GM19455 (cell line): Measurements from ENCODE around the gene STK11.

Source experiments
- ATAC-seq: cut with Tn5 transposase; IDR thresholded peaks from one replicate; pipeline ENCODE4 v1.9.1; 2021; ENCODE audit not compliant: unreplicated experiment

The STK11 gene

DNA sequence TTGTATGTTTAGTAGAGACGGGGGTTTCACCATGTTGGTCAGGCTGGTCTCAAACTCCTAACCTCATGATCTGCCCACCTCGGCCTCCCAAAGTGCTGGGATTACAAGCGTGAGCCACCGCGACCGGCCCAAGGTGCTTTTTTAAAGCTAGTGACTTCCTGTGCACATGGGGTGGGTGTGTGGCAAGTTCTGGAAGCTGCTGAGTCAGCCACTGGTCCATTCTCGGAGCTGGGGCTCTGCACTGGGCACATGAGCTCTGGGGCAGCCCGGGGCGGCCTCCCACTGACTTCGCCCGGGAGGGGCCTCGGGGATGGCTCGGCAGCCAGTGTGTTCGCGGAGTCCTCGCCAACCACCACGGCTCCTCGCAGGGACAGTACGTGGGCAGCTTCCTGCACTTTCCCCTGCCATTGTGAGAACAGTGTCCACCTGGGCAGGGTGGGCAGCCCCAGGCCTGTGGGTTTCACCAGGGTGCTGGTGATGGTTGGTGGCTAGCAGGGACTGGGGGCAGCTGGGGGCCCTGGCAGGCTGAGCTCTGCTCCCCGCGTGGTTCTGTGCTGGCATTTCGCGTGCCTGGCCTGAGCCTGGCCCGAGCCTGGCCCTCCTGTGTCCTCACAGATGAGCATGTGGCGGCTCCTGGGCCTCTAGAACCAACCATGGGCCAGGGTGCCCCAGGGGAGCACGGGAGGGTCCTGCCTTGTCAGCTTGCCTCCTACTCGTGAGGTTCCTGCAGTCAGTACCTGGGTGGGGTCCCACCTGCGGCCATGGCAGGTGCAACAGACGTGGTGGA lies 20.1 kb downstream of the STK11 start:
- ATAC-seq: no peak

DNA sequence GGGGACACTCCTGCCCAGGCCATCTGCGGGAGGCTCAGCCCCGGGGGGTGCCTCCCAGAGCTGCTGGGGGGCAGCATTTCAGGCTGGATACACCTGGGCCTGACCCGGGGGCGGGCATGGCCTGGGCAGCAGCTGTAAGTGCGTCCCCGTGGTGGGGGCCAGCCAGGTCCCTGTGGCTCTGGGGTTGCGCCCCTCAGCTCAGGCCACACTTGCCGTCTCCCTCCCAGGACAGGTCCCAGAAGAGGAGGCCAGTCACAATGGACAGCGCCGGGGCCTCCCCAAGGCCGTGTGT lies 20.6 kb downstream of the STK11 start:
- no peak for ATAC-seq

DNA sequence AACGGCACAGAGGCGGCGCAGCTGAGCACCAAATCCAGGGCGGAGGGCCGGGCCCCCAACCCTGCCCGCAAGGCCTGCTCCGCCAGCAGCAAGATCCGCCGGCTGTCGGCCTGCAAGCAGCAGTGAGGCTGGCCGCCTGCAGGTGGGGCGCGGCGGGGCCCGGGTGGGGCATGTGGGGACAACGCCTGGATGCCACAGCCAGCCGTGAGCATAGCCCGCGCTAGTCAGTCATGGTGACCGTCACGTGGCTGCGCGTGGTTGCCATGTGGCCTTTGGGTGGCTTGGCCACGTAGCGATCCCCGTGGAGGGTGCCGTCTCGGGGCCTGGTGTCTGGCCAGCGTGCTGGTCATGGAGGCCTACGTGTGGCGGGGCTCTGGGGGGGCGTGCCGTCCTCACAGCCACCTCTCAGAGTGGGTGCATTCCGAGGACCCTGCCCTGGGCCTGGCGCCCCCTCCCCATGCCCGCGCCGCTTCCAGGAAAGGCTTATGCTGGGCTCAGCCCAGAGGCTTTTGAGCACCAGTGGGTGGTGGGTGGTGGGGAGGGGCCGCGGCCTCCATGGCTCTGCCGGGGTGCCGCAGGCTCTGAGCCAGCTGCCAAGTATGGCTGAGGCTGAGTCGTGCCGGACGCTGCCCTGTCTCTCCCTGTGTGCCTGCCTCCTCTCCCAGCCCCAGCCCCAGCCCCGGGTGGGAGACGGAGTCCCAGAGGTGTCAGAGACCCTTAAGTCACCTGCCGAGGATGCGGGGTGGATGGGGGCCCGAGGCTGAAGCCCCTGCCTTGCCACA lies 21.1 kb downstream of the STK11 start:
- ATAC-seq: no peak

DNA sequence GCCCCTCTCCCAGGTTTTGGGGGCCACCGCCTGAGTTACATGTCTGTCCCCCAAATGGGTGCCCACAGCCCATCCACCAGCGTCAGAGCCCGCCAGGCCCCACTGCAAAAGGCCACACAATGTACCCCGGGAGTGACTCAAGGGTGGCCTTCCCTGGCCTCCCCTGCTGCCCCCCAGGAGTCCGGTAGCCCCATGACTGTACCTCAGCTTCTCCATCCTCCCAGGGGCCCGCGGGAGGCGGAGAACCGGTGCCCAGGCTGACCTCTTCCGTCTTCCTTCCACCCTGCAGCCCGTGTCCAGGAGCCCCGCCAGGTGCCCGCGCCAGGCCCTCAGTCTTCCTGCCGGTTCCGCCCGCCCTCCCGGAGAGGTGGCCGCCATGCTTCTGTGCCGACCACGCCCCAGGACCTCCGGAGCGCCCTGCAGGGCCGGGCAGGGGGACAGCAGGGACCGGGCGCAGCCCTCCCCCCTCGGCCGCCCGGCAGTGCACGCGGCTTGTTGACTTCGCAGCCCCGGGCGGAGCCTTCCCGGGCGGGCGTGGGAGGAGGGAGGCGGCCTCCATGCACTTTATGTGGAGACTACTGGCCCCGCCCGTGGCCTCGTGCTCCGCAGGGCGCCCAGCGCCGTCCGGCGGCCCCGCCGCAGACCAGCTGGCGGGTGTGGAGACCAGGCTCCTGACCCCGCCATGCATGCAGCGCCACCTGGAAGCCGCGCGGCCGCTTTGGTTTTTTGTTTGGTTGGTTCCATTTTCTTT lies 21.9 kb downstream of the STK11 start:
- ATAC-seq: no peak

DNA sequence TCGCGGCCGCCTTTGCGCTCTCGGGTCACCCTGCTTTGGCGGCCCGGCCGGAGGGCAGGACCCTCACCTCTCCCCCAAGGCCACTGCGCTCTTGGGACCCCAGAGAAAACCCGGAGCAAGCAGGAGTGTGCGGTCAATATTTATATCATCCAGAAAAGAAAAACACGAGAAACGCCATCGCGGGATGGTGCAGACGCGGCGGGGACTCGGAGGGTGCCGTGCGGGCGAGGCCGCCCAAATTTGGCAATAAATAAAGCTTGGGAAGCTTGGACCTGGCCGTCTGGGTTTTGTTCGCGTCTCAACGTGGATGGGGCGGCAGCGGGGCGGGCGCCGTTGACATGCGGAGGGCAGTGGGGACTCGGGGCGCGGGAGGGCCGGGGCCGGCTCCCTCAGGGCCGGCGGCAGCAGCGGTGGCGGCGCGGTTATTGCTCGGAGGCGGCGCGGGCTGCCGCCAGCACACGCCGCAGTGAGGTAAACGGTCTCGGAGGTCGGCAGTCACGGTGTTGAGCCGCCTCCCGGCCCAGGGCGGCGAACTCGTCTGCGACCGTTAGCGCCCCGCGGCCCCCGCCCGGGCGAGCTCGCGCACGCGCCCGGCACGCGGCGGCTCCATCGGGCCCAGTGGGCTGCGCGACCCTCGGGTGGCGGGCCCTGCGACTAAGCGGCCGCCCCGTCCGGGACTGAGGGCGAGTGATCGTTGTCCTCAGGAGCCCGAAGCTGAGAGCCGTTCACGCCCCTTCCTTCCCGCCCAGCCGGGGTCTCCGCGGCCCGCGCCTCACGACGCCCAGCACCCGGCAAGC lies 22.8 kb downstream of the STK11 start:
- no peak for ATAC-seq

DNA sequence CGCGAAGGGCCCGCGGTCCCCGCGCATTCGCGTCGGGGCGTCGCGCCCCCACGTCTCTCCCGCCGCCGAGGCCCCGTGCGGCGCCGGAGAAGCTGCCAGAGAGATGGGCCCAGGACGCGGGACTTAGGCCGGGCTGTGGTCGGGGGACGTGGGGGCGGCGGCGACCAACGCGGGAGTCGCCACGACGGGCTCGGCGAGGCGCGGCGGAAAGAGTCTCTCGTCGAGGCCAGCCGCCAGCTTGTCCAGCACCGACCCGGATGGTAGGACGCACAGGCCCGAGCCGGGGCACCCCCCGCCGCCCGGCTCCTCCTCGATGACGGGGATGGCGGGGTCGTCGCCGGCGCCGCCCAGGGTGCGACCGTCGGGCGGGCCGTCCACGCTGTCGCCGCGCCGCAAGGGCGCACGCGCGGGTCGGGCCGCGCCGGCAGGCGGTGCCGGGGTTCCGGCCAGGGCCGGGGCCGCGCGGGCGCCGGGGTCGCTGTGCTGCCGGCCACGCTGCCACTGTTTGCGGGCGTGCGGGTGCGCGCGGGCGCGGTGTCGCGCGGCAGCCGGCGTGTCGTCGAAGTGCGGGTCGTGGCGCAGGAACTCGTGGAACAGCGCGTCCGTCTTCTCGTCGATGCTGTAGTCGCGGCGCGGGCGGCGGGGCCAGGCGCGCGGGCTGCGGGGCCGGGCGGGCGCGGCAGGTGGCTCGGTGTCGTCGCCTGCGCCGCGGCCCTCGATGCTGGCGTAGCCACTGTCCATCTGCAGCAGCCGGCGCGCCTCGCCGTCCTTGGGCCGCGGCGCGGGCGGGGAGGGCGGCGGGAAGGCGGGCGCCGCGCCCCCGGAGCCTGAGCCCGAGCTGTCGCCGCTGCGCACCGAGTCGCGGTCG lies 23.7 kb downstream of the STK11 start:
- no peak for ATAC-seq

DNA sequence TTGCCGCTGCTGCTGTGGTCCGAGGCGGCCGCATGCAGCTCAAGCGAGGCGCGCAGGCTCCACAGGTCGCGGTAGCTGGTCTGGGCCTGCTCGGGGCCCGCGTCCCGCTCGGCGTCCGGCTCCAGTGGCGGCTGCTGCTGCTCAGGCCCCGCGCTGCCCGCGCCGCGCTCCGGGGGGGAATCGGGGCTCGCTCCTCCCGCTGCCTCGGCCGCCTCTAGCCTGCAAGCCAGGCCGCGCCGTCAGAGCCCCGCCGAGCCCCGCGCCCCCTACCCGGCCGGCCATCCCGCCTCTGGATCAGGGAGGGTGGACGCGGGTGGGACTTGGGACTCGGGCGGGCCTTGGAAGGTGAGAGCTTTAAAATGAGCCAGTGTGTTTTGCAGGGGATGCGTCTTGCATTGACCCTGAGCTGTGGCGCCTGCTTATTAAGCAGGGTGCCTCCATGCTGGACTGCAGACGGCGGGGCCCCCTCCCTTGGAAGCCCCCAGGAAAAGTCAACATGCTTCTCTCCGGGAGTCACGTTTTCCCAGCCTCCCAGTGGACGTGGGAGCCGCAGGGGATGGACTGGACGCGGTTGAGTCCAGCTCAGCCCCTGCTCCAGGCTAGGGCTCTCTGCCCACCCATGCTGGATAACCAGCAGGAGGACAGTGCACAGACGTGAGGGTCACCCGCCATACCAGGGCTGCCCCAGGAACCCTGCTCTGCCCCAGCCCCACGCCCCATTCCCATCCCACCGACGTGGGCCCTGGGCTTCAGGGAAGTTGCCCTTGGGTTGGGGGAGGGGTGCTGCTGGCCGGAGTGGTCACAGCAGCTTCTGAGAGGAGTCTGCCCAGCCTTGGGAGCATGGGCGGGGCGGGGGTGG lies 24.6 kb downstream of the STK11 start:
- ATAC-seq: no peak

DNA sequence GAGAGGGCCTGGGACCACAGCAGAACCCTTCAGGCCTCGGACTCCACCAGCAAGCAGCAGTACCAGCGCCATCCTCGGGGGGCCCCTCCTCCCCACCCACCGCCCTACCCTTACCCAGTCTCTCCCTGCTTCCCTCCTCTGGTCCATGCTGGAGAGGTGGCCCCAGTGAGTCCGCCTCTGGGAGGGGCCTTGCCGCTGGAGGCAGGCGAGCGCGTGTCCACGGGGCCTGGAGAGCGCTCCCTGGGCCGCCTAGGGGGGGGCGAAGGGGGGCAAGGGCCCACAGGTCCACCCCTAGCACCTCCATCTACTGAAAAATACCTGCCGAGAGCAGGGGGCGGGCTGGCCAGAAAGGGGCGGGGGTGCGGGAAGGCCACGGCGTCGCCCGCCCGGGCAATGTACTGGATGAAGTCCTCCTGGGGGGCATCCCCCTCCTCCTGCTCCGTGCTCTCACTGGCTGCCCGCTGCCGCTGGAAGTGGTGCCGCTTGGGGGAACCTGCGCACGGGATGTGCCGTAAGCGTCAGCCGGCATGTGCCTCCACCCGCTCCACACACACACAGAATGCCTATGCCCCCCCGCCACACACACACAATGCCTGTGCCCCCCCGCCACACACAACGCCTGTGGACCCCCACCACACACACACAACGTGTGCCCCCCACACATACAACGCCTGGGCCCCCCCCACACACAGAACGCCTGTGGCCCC lies 25.4 kb downstream of the STK11 start:
- no peak for ATAC-seq

DNA sequence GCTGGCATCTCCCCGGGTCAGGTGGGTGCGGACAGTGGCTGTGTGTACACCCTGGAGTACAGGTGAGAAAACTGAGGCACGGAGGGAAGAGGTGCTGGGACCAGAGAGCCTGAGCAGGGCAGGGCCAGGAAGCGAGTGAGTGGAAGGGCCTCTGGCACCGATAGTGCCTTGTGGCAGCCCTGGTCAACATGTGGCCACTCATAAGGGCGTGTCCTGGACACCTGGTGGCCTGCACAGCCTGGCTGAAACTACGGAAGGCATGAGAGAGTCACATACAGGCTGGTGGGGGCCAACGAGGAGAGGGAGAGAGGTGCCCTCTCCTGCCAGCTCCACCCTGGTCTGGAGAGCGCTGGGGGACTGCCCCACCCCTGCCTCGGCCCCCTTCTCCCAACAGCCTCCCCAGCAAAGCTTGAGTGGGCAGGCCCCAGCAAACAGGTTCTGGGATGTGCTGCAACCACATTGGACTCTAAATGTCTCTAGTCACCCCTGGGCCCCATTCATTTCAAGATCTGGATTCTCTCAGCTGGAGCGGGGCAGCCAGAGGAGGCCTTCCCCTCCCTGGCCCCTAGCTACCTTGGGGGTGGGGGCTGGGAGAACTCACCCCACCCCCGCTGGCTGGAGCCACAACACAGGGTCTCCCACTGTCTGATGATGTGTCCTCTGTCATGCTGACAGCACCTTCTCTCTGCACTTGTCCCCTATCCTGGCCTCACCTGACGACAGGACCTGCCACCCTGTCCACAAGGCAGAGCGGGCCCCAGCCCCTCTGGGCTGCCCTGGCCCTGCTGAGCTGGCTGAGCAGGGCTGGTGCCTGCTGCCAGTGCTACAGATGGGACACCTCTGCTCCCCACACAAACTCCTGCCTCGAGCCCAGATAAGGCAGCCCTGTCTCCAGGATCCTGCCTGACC lies 26.4 kb downstream of the STK11 start:
- no peak for ATAC-seq

DNA sequence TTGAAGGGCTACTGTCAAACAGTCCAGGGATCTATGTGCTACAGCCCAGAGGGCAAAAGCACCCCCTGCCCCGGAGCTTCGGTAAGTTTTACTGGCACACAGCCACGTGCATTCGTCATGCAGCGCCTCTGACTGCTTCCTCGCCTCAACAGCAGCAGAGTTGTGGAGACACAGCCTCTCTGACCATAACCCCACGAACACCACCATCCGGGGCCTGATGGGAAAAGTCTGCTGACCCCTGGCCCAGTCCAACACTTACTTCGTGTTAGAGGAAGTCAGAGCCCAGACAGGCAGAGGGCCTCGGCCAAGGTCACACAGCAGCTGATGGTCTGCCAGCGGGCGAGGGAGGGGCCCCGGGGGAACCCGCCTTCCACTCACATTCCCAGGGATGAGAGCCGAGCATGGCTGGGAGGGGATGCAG lies 27.1 kb downstream of the STK11 start:
- ATAC-seq: no peak

DNA sequence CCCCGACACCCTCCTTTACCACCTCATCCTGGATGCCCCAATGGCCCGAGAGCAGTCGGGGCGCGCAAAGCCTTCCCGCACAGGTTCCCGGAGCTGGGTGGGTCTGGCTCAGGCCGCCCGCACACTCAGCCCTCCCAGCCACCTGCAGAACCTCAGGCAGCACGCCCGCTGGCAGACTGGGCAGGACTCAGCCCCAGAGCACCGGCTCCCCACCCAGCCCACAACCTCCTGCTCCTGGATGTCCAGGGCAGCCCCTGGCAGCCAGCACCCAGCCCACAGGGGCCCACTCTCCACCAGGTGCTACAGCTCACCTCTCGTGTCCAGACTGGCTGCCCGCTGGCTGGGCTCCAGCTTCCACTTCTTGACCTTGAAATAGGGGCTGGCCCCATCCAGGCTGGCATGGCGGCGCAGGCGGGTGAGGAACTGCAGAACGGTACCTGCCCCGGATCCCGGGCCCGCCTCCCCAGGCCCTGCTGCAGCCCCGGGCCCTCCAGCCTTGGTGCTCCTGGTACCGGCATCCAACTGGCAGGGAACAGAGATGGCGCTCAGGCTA lies 27.6 kb downstream of the STK11 start:
- ATAC-seq: no peak

DNA sequence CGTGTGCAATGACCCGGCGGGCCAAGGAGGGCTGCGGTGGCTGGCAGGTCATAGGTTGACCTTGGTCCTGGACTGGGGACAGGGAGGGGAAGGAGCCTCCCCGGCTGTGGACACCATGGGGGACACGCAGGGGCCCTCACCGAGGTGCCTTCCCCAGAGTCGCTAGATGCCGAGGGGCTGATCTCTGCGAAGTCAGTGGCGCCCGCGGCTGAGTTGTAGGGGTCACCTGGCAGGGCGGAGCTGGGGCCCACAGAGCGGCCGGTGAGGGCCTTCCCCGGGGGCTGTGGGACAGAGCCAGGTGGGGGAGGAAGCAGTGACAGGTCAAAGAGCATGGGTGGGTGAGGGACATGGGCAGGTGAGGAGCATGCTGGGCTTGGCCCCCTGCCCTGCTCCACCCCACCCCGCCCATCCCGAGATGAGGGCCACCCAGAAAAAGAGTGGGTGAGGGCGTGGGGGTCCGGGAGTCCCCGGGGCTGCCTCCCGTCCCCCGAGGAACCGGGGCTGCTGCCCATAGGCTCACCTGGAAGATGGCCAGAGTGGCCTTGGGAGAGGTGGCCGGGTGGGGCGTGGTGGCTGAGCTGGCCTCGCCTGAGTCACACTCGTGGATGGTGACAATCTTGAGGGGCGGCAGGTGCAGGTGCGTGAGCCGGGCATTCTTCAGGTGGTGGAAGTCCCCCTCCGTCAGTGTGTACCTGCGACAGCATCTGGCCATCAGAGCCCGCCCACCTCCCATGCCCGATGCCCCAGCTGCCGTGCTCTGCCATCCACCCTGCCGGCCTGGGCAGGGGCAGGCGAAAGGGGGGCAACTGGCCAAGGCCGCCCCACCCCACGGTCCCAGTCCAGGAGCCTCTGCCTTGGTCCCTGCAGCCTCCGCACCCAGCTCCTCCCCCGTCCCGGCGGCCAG lies 28.7 kb downstream of the STK11 start:
- ATAC-seq: no peak

DNA sequence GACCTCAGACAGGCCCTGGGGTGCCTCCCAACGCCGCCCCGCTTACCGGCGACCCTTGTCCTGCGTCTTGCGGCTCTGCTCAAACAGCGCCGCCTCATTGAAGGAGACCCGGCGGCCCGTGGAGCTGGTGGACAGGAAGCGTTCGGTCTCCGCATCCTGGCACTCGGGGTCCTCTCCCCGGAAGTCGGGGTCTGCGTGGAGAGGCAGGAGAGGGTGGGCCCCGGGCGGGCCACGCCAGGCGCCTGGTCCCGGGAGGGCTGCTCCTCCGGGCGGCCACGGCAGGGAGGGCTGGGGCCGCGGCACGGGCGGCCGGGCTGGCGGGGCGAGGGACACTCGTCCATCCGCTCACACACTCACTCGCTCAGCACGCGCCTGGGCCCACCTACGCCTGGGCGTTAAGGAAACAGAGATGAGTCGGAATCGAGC lies 29.4 kb downstream of the STK11 start:
- ATAC-seq: no peak

DNA sequence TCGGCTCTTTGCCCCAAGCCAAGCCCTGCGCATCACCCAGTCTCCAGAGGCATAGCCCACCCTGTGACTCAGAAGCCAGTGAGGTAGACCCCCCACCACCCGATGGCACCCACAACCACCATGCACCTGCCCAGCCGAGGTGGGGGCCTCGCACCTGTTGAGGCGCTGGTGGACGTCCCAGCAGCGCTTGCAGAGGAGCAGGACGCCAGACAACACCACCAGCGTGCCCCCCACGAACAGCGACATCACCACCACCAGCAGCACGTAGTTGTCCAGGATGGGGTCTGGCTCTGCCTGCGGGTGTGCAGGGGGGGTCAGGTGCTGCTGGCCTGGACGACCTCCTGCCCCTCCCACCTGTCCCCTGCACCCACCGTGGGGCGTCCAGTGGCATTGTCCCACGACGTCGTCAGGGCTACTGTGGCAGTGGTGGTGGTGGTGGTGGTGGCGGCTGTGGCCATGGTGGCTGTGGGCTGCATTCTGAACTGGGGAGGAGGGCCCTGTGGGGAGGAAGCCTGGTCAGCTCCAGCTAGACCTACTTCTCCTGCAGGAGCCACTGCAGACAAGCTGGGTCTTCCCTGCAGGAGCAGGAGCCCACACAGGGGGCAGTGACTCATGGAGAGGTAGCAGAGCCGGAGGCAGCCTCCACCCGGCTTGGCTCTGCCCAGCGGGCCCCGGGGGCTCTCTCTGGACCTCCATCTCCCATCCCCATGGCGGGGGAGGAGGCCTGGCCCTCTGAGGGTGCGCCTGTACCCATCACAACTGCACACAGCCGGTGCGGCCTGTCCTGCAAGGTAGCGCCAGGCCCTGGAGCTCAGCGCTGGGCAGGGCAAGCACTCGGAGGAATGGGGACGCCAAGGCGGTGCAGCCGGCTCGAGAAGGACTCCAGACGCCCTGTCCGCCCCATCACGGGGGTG lies 30.3 kb downstream of the STK11 start:
- ATAC-seq: no peak

DNA sequence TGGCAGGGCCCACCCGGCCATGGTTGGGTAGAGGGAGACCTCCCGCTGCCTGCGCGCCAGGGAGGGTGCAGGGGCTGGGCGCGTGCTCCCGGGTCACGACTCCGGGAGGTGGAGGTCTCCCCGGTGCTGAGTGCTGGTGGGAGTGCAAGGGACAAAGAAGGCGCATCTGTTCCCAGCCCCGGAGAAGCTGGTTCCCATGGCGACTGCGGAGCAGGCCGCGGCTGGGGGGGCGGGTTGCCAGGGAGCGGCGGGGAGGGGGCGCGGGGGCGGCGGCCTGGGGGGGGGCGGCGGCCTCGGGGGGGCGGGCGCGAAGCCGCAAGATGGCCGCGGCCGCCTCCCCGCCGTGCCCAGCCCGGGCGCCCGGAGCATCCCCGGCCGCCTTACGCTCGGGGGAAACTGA lies 31.0 kb downstream of the STK11 start:
- ATAC-seq: no peak
